Measurements from ENCODE around the gene ALG10B.

DNA sequence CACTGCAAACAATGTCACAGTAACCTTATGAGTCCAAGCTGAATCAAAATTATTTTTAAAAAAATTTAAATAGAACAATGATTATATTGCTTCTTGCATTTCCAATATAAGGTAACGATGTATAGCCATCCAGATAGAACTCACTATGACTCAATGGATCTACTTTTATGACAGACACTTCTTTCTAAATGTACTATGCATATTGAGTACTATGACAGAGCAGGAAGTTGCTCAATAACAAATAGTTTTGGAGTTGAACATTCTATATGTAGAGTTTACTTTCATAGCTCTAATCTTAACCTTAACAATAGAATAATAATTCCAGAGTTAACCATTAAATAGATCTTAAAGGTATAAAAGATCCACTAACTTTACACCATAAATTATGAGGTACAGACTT lies 46.7 kb upstream of the ALG10B start:
- TF ChIP-seq, protein P1, sequence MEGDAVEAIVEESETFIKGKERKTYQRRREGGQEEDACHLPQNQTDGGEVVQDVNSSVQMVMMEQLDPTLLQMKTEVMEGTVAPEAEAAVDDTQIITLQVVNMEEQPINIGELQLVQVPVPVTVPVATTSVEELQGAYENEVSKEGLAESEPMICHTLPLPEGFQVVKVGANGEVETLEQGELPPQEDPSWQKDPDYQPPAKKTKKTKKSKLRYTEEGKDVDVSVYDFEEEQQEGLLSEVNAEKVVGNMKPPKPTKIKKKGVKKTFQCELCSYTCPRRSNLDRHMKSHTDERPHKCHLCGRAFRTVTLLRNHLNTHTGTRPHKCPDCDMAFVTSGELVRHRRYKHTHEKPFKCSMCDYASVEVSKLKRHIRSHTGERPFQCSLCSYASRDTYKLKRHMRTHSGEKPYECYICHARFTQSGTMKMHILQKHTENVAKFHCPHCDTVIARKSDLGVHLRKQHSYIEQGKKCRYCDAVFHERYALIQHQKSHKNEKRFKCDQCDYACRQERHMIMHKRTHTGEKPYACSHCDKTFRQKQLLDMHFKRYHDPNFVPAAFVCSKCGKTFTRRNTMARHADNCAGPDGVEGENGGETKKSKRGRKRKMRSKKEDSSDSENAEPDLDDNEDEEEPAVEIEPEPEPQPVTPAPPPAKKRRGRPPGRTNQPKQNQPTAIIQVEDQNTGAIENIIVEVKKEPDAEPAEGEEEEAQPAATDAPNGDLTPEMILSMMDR (IDR thresholded peaks at IDR 0.05 in 2 of 3, conservative IDR thresholded peaks at IDR 0.05 in 1 of 3; ENCODE audit: insufficient read depth in 2 of 3, low read depth in 1 of 3, low read length in 3 of 3) = no peak
- TF ChIP-seq U2AF1 (optimal IDR thresholded peaks at IDR 0.05; ENCODE audit: low read depth, low read length) (no peak), KLF6 (CRISPR knock-in tag; IDR thresholded peaks at IDR 0.05; ENCODE audit: borderline replicate concordance) (no peak), ZNF354B (CRISPR knock-in tag; IDR thresholded peaks at IDR 0.05) (no peak), TARDBP (IDR thresholded peaks at IDR 0.05) (no peak)
- TF ChIP-seq, protein P2, sequence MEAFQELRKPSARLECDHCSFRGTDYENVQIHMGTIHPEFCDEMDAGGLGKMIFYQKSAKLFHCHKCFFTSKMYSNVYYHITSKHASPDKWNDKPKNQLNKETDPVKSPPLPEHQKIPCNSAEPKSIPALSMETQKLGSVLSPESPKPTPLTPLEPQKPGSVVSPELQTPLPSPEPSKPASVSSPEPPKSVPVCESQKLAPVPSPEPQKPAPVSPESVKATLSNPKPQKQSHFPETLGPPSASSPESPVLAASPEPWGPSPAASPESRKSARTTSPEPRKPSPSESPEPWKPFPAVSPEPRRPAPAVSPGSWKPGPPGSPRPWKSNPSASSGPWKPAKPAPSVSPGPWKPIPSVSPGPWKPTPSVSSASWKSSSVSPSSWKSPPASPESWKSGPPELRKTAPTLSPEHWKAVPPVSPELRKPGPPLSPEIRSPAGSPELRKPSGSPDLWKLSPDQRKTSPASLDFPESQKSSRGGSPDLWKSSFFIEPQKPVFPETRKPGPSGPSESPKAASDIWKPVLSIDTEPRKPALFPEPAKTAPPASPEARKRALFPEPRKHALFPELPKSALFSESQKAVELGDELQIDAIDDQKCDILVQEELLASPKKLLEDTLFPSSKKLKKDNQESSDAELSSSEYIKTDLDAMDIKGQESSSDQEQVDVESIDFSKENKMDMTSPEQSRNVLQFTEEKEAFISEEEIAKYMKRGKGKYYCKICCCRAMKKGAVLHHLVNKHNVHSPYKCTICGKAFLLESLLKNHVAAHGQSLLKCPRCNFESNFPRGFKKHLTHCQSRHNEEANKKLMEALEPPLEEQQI (IDR thresholded peaks at IDR 0.05) = no peak

All from K562 (cell line).